Hepatocyte (in vitro differentiated cells): ENCODE results near the gene C20orf141. TPM values are rescaled to one million over a fixed set of nuclear protein-coding genes. Genes with fewer than 3 reads are reported as not detected.

Source experiments
- DNase-seq: peaks from one replicate; pipeline ENCODE4 v3.0.0-alpha.2; 2016; ENCODE audit warnings: low spot score
- H2AFZ ChIP-seq: fragments of 200-600 bp; sonication (generic); 2 replicates; pipeline ENCODE4 v1.6.0; 2016; ENCODE audit warnings: antibody characterized with exemption, mild to moderate bottlenecking
- H3K27ac ChIP-seq: fragments of 200-600 bp; sonication (generic); 2 replicates; pipeline ENCODE4 v1.5.1; 2016; ENCODE audit warnings: mild to moderate bottlenecking
- H3K27me3 ChIP-seq: fragments of 200-600 bp; sonication (generic); 2 replicates; pipeline ENCODE4 v1.6.1; 2016
- H3K36me3 ChIP-seq: fragments of 200-600 bp; sonication (generic); replicated peaks from 2 replicates; pipeline ENCODE4 v1.5.1; 2016; ENCODE audit warnings: low read depth; ENCODE audit not compliant: insufficient read depth
- H3K4me1 ChIP-seq: fragments of 200-600 bp; sonication (generic); 2 replicates; pipeline ENCODE4 v1.5.1; 2016; ENCODE audit warnings: mild to moderate bottlenecking, moderate library complexity; ENCODE audit not compliant: insufficient read depth
- H3K4me2 ChIP-seq: fragments of 200-600 bp; sonication (generic); 2 replicates; pipeline ENCODE4 v1.6.0; 2016
- H3K4me3 ChIP-seq: fragments of 200-600 bp; sonication (generic); 2 replicates; pipeline ENCODE4 v1.5.1; 2016; ENCODE audit warnings: mild to moderate bottlenecking
- H3K79me2 ChIP-seq: fragments of 200-600 bp; sonication (generic); 2 replicates; pipeline ENCODE4 v1.6.0; 2017; ENCODE audit warnings: mild to moderate bottlenecking
- H3K9me2 ChIP-seq: fragments of 200-600 bp; sonication (generic); replicated peaks from 2 replicates; pipeline ENCODE4 v1.6.0; 2017; ENCODE audit warnings: mild to moderate bottlenecking; ENCODE audit not compliant: insufficient read depth
- H3K9me3 ChIP-seq: fragments of 200-600 bp; sonication (generic); 2 replicates; pipeline ENCODE4 v1.5.1; 2016; ENCODE audit warnings: low read depth, mild to moderate bottlenecking
- H4K20me1 ChIP-seq: fragments of 200-600 bp; sonication (generic); 2 replicates; pipeline ENCODE4 v1.6.0; 2016; ENCODE audit warnings: mild to moderate bottlenecking; ENCODE audit not compliant: insufficient read depth, poor library complexity, severe bottlenecking
- EZH2 ChIP-seq: fragments of 200-600 bp; sonication (generic); IDR thresholded peaks from 2 replicates; pipeline ENCODE4 v1.6.1; 2016; ENCODE audit warnings: antibody characterized with exemption, mild to moderate bottlenecking, borderline replicate concordance
- EZH2phosphoT487 ChIP-seq: fragments of 200-600 bp; sonication (generic); IDR thresholded peaks from one replicate; pipeline ENCODE4 v1.6.1; 2018; ENCODE audit warnings: antibody characterized with exemption, mild to moderate bottlenecking, low read depth, moderate library complexity; ENCODE audit not compliant: unreplicated experiment, severe bottlenecking
- WGBS: methylation state at CpG from one replicate; pipeline ENCODE4 v1.1.6; 2016; ENCODE audit warnings: low lambda C conversion rate; ENCODE audit errors: missing lambda C conversion rate; 5-methylcytosine and 5-hydroxymethylcytosine counted together
- polyA plus RNA-seq: library from polyadenylated mRNA; unstranded; fragments of >200 nt; fragmentation: Nextera tagmentation; extraction: Ambion mirVana; gene quantifications from 2 replicates; pipeline ENCODE4 v1.2.1, GENCODE V29; 2016
- total RNA-seq: library from RNA; depleted of rRNA; stranded (reverse); fragments of >200 nt; gene quantifications from 2 replicates; pipeline ENCODE4 v1.2.3, GENCODE V29; 2014
- TF ChIP-seq, protein P1 (sequence below): fragments of 200-600 bp; sonication (generic); IDR thresholded peaks from 2 replicates; pipeline ENCODE4 v1.5.1; 2016; ENCODE audit warnings: antibody characterized with exemption, mild to moderate bottlenecking; ENCODE audit not compliant: poor library complexity

The C20orf141 gene
- total and polyA plus RNA-seq, 2 experiments from 2014 or later, result not detected

DNA sequence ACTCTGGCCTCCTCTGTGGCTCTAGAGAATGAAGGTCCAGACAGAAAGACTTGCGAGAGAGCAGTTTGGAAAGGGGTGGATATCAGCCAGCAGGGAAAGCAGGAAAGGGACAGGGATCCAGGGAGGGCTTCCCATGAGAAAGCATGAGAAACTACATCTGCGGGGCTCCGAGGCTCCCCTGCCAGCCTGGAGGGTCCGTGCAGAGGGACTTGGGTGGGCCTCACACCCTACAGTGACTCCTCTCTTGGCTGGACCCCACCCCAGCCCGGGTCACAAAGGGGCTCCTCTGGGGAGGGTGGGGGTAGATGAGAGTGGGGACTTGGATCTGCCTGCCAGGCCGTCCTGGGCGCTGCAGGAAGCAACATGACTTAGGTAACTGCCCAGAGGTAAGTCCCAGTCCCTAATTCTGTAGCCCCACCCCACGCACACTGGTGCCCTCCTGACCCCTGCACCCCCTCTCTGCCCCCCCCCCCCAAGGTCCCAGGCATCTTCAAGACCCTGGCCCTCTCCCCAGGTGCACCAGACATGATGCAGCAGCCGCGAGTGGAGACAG, 1.3 kb downstream of the C20orf141 start, which contains the start of gene TMEM239:
TMEM239 (plus strand) TSS at position 335 of the 553 bp plus-strand sequence; CDS start at position 526, 191 bp downstream.
- 95% methylated on average over 6 of the region's 10 CpGs for WGBS
- DNase-seq, result no peak

GRCh38 chr20:2816583-2817340, 2.0 kb downstream of the C20orf141 start:
- 84% methylated on average over 18 of the region's 20 CpGs for WGBS
- no peaks in the 10 kb centered on the region for H4K20me1 ChIP-seq
- H3K9me2 ChIP-seq, result no peaks in the 10 kb centered on the region
- no peak for DNase-seq
- H3K4me3 ChIP-seq, result no peak overlapping the region
- H3K9me3 ChIP-seq, result no peaks in the 10 kb centered on the region
- no peak overlapping the region for H3K27ac ChIP-seq
- TF ChIP-seq EZH2phosphoT487 (no peak), EZH2 (no peak)
- TF ChIP-seq, protein P1, sequence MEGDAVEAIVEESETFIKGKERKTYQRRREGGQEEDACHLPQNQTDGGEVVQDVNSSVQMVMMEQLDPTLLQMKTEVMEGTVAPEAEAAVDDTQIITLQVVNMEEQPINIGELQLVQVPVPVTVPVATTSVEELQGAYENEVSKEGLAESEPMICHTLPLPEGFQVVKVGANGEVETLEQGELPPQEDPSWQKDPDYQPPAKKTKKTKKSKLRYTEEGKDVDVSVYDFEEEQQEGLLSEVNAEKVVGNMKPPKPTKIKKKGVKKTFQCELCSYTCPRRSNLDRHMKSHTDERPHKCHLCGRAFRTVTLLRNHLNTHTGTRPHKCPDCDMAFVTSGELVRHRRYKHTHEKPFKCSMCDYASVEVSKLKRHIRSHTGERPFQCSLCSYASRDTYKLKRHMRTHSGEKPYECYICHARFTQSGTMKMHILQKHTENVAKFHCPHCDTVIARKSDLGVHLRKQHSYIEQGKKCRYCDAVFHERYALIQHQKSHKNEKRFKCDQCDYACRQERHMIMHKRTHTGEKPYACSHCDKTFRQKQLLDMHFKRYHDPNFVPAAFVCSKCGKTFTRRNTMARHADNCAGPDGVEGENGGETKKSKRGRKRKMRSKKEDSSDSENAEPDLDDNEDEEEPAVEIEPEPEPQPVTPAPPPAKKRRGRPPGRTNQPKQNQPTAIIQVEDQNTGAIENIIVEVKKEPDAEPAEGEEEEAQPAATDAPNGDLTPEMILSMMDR, result no peak
- no peaks in the 10 kb centered on the region for H3K79me2 ChIP-seq
- no peak overlapping the region for H2AFZ ChIP-seq
- H3K36me3 ChIP-seq, result no peaks in the 10 kb centered on the region
- H3K4me2 ChIP-seq, result no peak overlapping the region
- H3K27me3 ChIP-seq, result peaks cover 8% of the 10 kb centered on the region
- H3K4me1 ChIP-seq, result peaks cover 26% of the 10 kb centered on the region

More for the DNA sequence above, 1.3 kb downstream of the C20orf141 start, which contains the start of gene TMEM239:
- no peaks in the 10 kb centered on the region for H4K20me1 ChIP-seq
- H3K27me3 ChIP-seq, result peaks cover 4% of the 10 kb centered on the region
- no peaks in the 10 kb centered on the region for H3K9me2 ChIP-seq
- H3K27ac ChIP-seq, result no peak within 1 kb of the TSS
- no peak within 1 kb of the TSS for H3K4me2 ChIP-seq
- no peaks in the 10 kb centered on the region for H3K9me3 ChIP-seq
- H2AFZ ChIP-seq, result no peak within 1 kb of the TSS
- TF ChIP-seq, protein P1, result no peak
- TF ChIP-seq EZH2, result no peak
- TF ChIP-seq EZH2phosphoT487, result no peak
- no peaks in the 10 kb centered on the region for H3K79me2 ChIP-seq
- H3K36me3 ChIP-seq, result no peaks in the 10 kb centered on the region
- H3K4me1 ChIP-seq, result peaks cover 19% of the 10 kb centered on the region
- H3K4me3 ChIP-seq, result no peak within 1 kb of the TSS

DNA sequence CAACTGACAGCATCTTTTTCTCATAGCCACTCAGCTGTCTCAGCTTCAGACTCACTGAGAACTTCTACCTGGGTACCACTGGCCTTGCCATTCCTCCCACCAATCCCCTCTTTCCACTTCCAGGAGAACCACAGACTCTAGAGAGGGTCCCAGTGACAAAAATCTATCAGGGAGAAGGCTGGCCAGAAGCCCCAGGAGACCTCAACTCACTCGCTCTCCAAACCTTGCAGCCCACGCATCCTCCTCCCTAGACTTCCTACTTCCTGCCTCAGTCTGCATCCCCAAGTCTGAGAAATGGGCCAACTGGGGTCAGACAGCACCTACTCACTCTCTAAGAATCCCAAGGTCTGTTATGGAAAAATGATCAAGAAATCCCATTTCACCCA, 2.5 kb downstream of the C20orf141 start:
- 97% methylated on average over 2 of the region's 2 CpGs for WGBS
- no peak overlapping the region for H3K27ac ChIP-seq
- no peaks in the 10 kb centered on the region for H3K36me3 ChIP-seq
- peaks cover 27% of the 10 kb centered on the region for H3K4me1 ChIP-seq
- no peaks in the 10 kb centered on the region for H4K20me1 ChIP-seq
- H3K79me2 ChIP-seq, result no peaks in the 10 kb centered on the region
- H3K9me3 ChIP-seq, result no peaks in the 10 kb centered on the region
- H3K9me2 ChIP-seq, result no peaks in the 10 kb centered on the region
- no peak overlapping the region for H2AFZ ChIP-seq
- no peak overlapping the region for H3K4me3 ChIP-seq
- peaks cover 8% of the 10 kb centered on the region for H3K27me3 ChIP-seq
- no peak for DNase-seq
- no peak overlapping the region for H3K4me2 ChIP-seq
- TF ChIP-seq EZH2phosphoT487, result no peak
- TF ChIP-seq, protein P1, result no peak
- TF ChIP-seq EZH2, result no peak
